Progenitor cell of endocrine pancreas (in vitro differentiated cells): Measurements from ENCODE around the gene RALGPS1. TPM values are rescaled to one million over a fixed set of nuclear protein-coding genes. Genes with fewer than 3 reads are reported as not detected.

Experiments
- DNase-seq: peaks from one replicate; pipeline ENCODE4 v3.0.0; 2021; ENCODE audit warnings: low spot score; ENCODE audit not compliant: unreplicated experiment
- H3K27ac Mint-ChIP-seq: 2 replicates; pipeline ENCODE4 v1.8.0; 2021; ENCODE audit warnings: mild to moderate bottlenecking, moderate library complexity, mixed read lengths
- H3K27me3 Mint-ChIP-seq: 2 replicates; pipeline ENCODE4 v1.8.0; 2021; ENCODE audit warnings: mixed read lengths
- H3K36me3 Mint-ChIP-seq: 2 replicates; pipeline ENCODE4 v1.8.0; 2022; ENCODE audit warnings: mixed read lengths; ENCODE audit not compliant: insufficient read depth
- H3K4me1 Mint-ChIP-seq: 2 replicates; pipeline ENCODE4 v1.8.0; 2021; ENCODE audit warnings: low read depth, mixed read lengths
- H3K4me3 Mint-ChIP-seq: 2 replicates; pipeline ENCODE4 v1.8.0; 2021; ENCODE audit warnings: low read depth, mild to moderate bottlenecking, moderate library complexity, mixed read lengths
- H3K9me3 Mint-ChIP-seq: 2 replicates; pipeline ENCODE4 v1.8.0; 2021; ENCODE audit warnings: low read depth, mixed read lengths
- total RNA-seq: library from RNA; stranded (reverse); gene quantifications from 2 replicates; pipeline ENCODE4 v1.2.1, GENCODE V29; 2021
- TF ChIP-seq, protein P1 (sequence below): fragments of 200-600 bp; sonication (generic); IDR thresholded peaks from one replicate; pipeline ENCODE4 v1.5.0; 2021; ENCODE audit warnings: antibody characterized with exemption, mild to moderate bottlenecking; ENCODE audit not compliant: unreplicated experiment

Gene RALGPS1
- total RNA-seq, 1 donor from 2014 or later, result 39.2 TPM

GRCh38 chr9:126952205-126952977 lies 37.8 kb downstream of the RALGPS1 start:
- no peaks in the 10 kb centered on the region for H3K27me3 Mint-ChIP-seq
- no peak for DNase-seq
- peak overlapping the region; percentile 90 for H3K27ac Mint-ChIP-seq
- no peaks in the 10 kb centered on the region for H3K9me3 Mint-ChIP-seq
- H3K4me3 Mint-ChIP-seq, result no peak overlapping the region
- H3K36me3 Mint-ChIP-seq, result no peaks in the 10 kb centered on the region
- H3K4me1 Mint-ChIP-seq, result peaks cover 3% of the 10 kb centered on the region
- TF ChIP-seq, protein P1, sequence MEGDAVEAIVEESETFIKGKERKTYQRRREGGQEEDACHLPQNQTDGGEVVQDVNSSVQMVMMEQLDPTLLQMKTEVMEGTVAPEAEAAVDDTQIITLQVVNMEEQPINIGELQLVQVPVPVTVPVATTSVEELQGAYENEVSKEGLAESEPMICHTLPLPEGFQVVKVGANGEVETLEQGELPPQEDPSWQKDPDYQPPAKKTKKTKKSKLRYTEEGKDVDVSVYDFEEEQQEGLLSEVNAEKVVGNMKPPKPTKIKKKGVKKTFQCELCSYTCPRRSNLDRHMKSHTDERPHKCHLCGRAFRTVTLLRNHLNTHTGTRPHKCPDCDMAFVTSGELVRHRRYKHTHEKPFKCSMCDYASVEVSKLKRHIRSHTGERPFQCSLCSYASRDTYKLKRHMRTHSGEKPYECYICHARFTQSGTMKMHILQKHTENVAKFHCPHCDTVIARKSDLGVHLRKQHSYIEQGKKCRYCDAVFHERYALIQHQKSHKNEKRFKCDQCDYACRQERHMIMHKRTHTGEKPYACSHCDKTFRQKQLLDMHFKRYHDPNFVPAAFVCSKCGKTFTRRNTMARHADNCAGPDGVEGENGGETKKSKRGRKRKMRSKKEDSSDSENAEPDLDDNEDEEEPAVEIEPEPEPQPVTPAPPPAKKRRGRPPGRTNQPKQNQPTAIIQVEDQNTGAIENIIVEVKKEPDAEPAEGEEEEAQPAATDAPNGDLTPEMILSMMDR, result no peak

DNA sequence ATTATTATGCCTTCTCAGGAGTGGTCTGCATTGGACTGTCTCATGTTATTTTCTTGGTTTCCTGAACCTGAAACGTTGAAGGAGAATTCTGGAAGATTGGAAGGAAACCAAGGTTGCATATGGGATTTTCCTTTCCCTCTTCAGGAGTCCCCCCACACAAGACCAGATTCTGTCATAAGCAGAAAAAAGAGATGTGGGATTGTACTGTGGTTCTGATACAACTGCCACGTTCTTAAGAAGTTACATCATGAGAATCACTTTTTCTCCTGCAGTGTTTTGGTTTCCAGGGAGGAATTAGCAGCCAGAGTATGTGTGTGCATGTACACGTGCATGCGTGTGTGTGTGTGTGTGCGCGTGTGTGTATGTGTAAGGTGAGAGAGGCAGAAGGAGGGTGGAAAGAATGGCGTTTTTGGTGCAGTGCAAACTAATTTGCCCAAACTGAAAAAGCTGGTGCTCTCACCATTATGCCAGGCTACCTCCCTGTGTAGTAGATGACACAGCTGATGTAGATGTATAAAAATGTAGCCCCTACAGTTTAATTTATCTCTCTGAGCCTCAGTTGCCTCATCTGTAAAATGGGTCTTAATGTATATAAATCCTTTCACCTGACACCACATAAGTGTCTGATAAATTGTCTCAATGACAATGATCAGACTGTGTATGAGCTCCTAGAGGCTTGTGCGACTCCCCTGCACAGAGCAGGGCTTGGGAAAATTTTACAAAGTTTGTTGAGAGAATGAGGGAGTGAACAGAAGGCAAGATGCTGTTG lies 38.6 kb downstream of the RALGPS1 start:
- TF ChIP-seq, protein P1, result no peak
- peak overlapping the region; percentile 34 for H3K27ac Mint-ChIP-seq
- peaks cover 3% of the 10 kb centered on the region for H3K4me1 Mint-ChIP-seq
- H3K9me3 Mint-ChIP-seq, result no peaks in the 10 kb centered on the region
- no peaks in the 10 kb centered on the region for H3K36me3 Mint-ChIP-seq
- no peak for DNase-seq
- no peak overlapping the region for H3K4me3 Mint-ChIP-seq
- no peaks in the 10 kb centered on the region for H3K27me3 Mint-ChIP-seq

GRCh38 chr9:126955811-126956210 lies 41.2 kb downstream of the RALGPS1 start:
- H3K4me3 Mint-ChIP-seq, result no peak overlapping the region
- TF ChIP-seq, protein P1, result no peak
- no peak for DNase-seq

DNA sequence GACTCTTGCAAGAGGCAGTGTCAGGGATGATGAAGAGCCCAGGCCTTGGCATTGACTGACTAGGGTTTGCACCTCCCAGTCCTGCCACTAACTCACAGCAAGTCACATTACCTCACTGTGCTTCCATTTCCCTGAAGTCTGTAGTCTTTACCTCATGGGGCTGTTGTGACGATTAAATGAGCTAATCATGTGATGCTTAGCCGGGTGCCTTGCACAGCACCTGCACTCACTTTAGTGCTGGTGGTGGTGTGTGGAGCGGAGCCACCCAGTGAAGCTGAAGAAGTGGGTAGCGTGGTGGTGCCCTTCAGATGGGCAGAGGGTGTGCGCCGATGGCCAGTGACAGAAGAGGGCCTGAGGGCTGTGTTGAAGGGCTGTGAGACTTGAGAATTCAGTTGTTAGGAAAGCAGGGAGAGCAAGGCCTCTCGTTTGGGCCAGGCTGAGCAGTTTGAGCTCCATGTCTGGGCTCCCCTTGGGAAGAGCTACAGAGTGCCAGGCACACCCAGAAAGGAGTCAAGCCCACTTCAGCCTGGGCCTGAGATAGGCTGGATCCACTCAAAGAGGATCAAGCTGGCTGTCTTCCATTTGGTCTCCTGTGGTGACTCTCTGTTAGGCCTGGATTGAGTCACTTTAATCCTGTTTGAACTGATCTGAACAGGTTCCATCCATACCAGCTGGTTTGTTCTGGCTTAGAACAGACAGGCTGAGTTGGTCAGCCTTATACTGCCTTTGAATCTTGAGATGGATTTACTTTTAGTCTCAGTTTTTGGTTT lies 42.5 kb downstream of the RALGPS1 start:
- Mint-ChIP-seq H3K36me3 (no peaks in the 10 kb centered on the region), H3K27ac (peak overlapping the region; percentile 8), H3K4me1 (peaks cover 10% of the 10 kb centered on the region), H3K4me3 (no peak overlapping the region), H3K9me3 (no peaks in the 10 kb centered on the region), H3K27me3 (no peaks in the 10 kb centered on the region)
- TF ChIP-seq, protein P1, result no peak
- no peak for DNase-seq

More at GRCh38 chr9:126955811-126956210, 41.2 kb downstream of the RALGPS1 start:
- Mint-ChIP-seq H3K4me1 (peaks cover 11% of the 10 kb centered on the region), H3K27me3 (no peaks in the 10 kb centered on the region), H3K36me3 (no peaks in the 10 kb centered on the region), H3K9me3 (no peaks in the 10 kb centered on the region), H3K27ac (no peak overlapping the region)

DNA sequence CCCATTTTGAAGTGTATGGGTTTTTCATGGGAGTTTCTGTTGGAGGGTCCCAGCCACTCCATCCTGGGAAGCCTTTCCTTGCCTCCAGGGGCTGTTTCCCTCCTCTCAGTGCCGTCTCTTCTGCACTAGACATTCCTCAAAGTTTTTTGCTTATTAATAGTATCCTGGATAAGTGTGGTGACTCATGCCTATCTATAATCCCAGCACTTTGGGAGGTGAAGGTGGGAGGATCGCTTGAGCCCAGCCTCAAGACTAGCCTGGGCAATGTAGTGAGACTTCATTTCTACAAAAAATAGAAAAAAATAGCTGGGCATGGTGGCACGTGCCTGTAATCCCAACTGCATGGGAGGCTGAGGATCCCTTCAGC lies 43.1 kb downstream of the RALGPS1 start:
- no peak overlapping the region for H3K27ac Mint-ChIP-seq
- H3K4me1 Mint-ChIP-seq, result peaks cover 8% of the 10 kb centered on the region

More for the DNA sequence above, 43.1 kb downstream of the RALGPS1 start:
- TF ChIP-seq, protein P1, result no peak
- no peaks in the 10 kb centered on the region for H3K36me3 Mint-ChIP-seq
- no peak overlapping the region for H3K4me3 Mint-ChIP-seq
- no peak for DNase-seq
- H3K27me3 Mint-ChIP-seq, result no peaks in the 10 kb centered on the region
- no peaks in the 10 kb centered on the region for H3K9me3 Mint-ChIP-seq
